OCI-LY1 (cell line): Measurements from ENCODE around the gene NUDT2.

ENCODE experiments used
- H2AFZ ChIP-seq: fragments of 200-600 bp; sonication (generic), shearing (Covaris generic); 2 replicates; pipeline ENCODE4 v1.6.0; 2014; ENCODE audit warnings: antibody characterized with exemption, mild to moderate bottlenecking, low read length
- H3F3A ChIP-seq: fragments of 200-600 bp; sonication (generic), shearing (Covaris generic); 2 replicates; pipeline ENCODE4 v1.6.0; 2014; ENCODE audit warnings: mild to moderate bottlenecking, antibody characterized with exemption, low read length, moderate library complexity; ENCODE audit not compliant: insufficient read depth
- H3K27ac ChIP-seq: fragments of 200-600 bp; sonication (generic); 2 replicates; pipeline ENCODE4 v1.5.1; 2014; ENCODE audit warnings: low read length, mixed run types, mild to moderate bottlenecking, low read depth; ENCODE audit not compliant: poor library complexity, severe bottlenecking
- H3K27me3 ChIP-seq: fragments of 200-600 bp; sonication (generic); 2 replicates; pipeline ENCODE4 v1.6.0; 2014; ENCODE audit warnings: antibody characterized with exemption, mild to moderate bottlenecking, low read length, moderate library complexity; ENCODE audit not compliant: insufficient read depth
- H3K36me3 ChIP-seq: fragments of 200-600 bp; sonication (generic); 2 replicates; pipeline ENCODE4 v1.6.1; 2014; ENCODE audit warnings: mild to moderate bottlenecking, antibody characterized with exemption, low read length, moderate library complexity, mixed read lengths; ENCODE audit not compliant: insufficient read depth
- H3K4me1 ChIP-seq: fragments of 200-600 bp; sonication (generic); 2 replicates; pipeline ENCODE4 v1.5.1; 2014; ENCODE audit warnings: mild to moderate bottlenecking, low read length, moderate library complexity; ENCODE audit not compliant: insufficient read depth, severe bottlenecking
- H3K4me2 ChIP-seq: fragments of 200-600 bp; sonication (generic), shearing (Covaris generic); 2 replicates; pipeline ENCODE4 v1.6.1; 2014; ENCODE audit warnings: low read length
- H3K4me3 ChIP-seq: fragments of 200-600 bp; sonication (generic); 2 replicates; pipeline ENCODE4 v1.5.1; 2014; ENCODE audit warnings: low read length, low read depth, mild to moderate bottlenecking, mixed read lengths; ENCODE audit not compliant: poor library complexity, severe bottlenecking
- H3K79me2 ChIP-seq: fragments of 200-600 bp; shearing (Covaris generic); 2 replicates; pipeline ENCODE4 v1.6.1; 2016; ENCODE audit warnings: mixed run types, low read length, mixed read lengths; ENCODE audit not compliant: insufficient read depth
- H3K9ac ChIP-seq: fragments of 200-600 bp; sonication (generic), shearing (Covaris generic); 2 replicates; pipeline ENCODE4 v1.6.1; 2014; ENCODE audit warnings: mild to moderate bottlenecking, low read length, mixed read lengths
- H3K9me2 ChIP-seq: fragments of 200-600 bp; sonication (generic), shearing (Covaris generic); 2 replicates; pipeline ENCODE4 v1.6.1; 2014; ENCODE audit warnings: low read depth, mild to moderate bottlenecking, low read length, mixed read lengths
- H3K9me3 ChIP-seq: fragments of 200-600 bp; shearing (Covaris generic); 2 replicates; pipeline ENCODE4 v1.6.1; 2014; ENCODE audit warnings: low read length, mixed read lengths
- H4K20me1 ChIP-seq: fragments of 200-600 bp; sonication (generic), shearing (Covaris generic); 2 replicates; pipeline ENCODE4 v1.6.0; 2016; ENCODE audit warnings: mild to moderate bottlenecking, low read length; ENCODE audit not compliant: insufficient read depth
- CTCF ChIP-seq: fragments of 200-600 bp; sonication (generic), shearing (Covaris generic); IDR thresholded peaks from 2 replicates; pipeline ENCODE4 v1.5.1; 2017; ENCODE audit warnings: mild to moderate bottlenecking, antibody characterized with exemption, low read length, moderate library complexity, mixed read lengths
- EZH2 ChIP-seq: fragments of 200-600 bp; sonication (generic), shearing (Covaris generic); IDR thresholded peaks from 2 replicates; pipeline ENCODE4 v1.8.0; 2017; ENCODE audit warnings: borderline replicate concordance, mixed run types, mild to moderate bottlenecking, antibody characterized with exemption, low read length, moderate library complexity, mixed read lengths

The NUDT2 gene

GRCh38 chr9:34343605-34344004 is 14.2 kb downstream of the NUDT2 start:
- H3F3A ChIP-seq, result no peaks in the 10 kb centered on the region
- H3K9ac ChIP-seq, result no peak overlapping the region
- H3K4me1 ChIP-seq, result no peaks in the 10 kb centered on the region
- no peaks in the 10 kb centered on the region for H3K27me3 ChIP-seq
- TF ChIP-seq CTCF, result no peak
- no peak for TF ChIP-seq EZH2
- no peak overlapping the region for H3K27ac ChIP-seq
- H3K9me3 ChIP-seq, result no peaks in the 10 kb centered on the region
- peaks cover 17% of the 10 kb centered on the region for H3K36me3 ChIP-seq
- H3K4me2 ChIP-seq, result no peak overlapping the region
- H2AFZ ChIP-seq, result no peak overlapping the region
- no peak overlapping the region for H3K4me3 ChIP-seq
- H4K20me1 ChIP-seq, result no peaks in the 10 kb centered on the region
- no peaks in the 10 kb centered on the region for H3K9me2 ChIP-seq
- H3K79me2 ChIP-seq, result no peaks in the 10 kb centered on the region

GRCh38 chr9:34346873-34347799 is 17.8 kb downstream of the NUDT2 start:
- TF ChIP-seq CTCF, result no peak
- no peak for TF ChIP-seq EZH2
- H3K4me3 ChIP-seq, result no peak overlapping the region
- H4K20me1 ChIP-seq, result no peaks in the 10 kb centered on the region
- H3K9me2 ChIP-seq, result no peaks in the 10 kb centered on the region
- no peaks in the 10 kb centered on the region for H3K27me3 ChIP-seq
- H3K27ac ChIP-seq, result no peak overlapping the region
- H3K9me3 ChIP-seq, result no peaks in the 10 kb centered on the region
- no peaks in the 10 kb centered on the region for H3K4me1 ChIP-seq
- no peak overlapping the region for H2AFZ ChIP-seq
- no peaks in the 10 kb centered on the region for H3K79me2 ChIP-seq
- H3K4me2 ChIP-seq, result no peak overlapping the region
- no peaks in the 10 kb centered on the region for H3F3A ChIP-seq
- H3K36me3 ChIP-seq, result peaks cover 7% of the 10 kb centered on the region
- no peak overlapping the region for H3K9ac ChIP-seq

- Histone ChIP-seq H3K27me3 (no peaks in the 10 kb centered on the region), H3K4me1 (no peaks in the 10 kb centered on the region), H3K4me2 (no peak overlapping the region), H3K9ac (no peak overlapping the region), H4K20me1 (no peaks in the 10 kb centered on the region), H3K4me3 (no peak overlapping the region), H3F3A (no peaks in the 10 kb centered on the region), H3K9me2 (no peaks in the 10 kb centered on the region), H2AFZ (no peak overlapping the region), H3K9me3 (no peaks in the 10 kb centered on the region), H3K79me2 (no peaks in the 10 kb centered on the region), H3K36me3 (peaks cover 7% of the 10 kb centered on the region), H3K27ac (no peak overlapping the region)
- no peak for TF ChIP-seq EZH2
- no peak for TF ChIP-seq CTCF
These were observed 18.4 kb downstream of the NUDT2 start for GRCh38 chr9:34347800-34348158.
